Keratinocyte (primary cell): ENCODE measurements around the gene ARL4C. TPM values are rescaled to one million over a fixed set of nuclear protein-coding genes. Genes with fewer than 3 reads are reported as not detected.

ENCODE experiments used
- DNase-seq: peaks from one replicate; pipeline ENCODE4 v3.0.0-alpha.2; 2011; ENCODE audit warnings: low read depth, missing footprints, low spot score
- FAIRE-seq: peaks from 2 replicates; lab custom pipeline; 2011; peaks lifted over from hg19 to GRCh38; lab: Jason Lieb, UNC
- H2AFZ ChIP-seq: 2 replicates; pipeline ENCODE4 v1.6.0; 2012; ENCODE audit warnings: low read length, control low read depth, inconsistent platforms; ENCODE audit not compliant: control insufficient read depth
- H3K27ac ChIP-seq: 2 replicates; pipeline ENCODE4 v1.5.1; 2011; ENCODE audit warnings: low read length; ENCODE audit not compliant: control insufficient read depth, insufficient read depth
- H3K27me3 ChIP-seq: 3 replicates; pipeline ENCODE4 v1.6.0; 2011; ENCODE audit warnings: low read length; ENCODE audit not compliant: control insufficient read depth, insufficient read depth; ENCODE audit errors: extremely low read depth
- H3K36me3 ChIP-seq, 2 experiments: 2 replicates in 1 of 2; 3 replicates in 1 of 2; pipeline ENCODE4 v1.5.1; 2011; ENCODE audit warnings: low read length in 2 of 2, mild to moderate bottlenecking in 1 of 2; ENCODE audit not compliant: control insufficient read depth in 2 of 2, insufficient read depth in 2 of 2; ENCODE audit errors: extremely low read depth in 1 of 2
- H3K4me1 ChIP-seq: 3 replicates; pipeline ENCODE4 v1.5.1; 2011; ENCODE audit warnings: low read length; ENCODE audit not compliant: control insufficient read depth, insufficient read depth; ENCODE audit errors: extremely low read depth
- H3K4me2 ChIP-seq: 3 replicates; pipeline ENCODE4 v1.6.0; 2011; ENCODE audit warnings: low read depth, low read length; ENCODE audit not compliant: control insufficient read depth, insufficient read depth; ENCODE audit errors: extremely low read depth
- H3K4me3 ChIP-seq, 3 experiments: fragments of 200-600 bp in 1 of 3; sonication (generic) in 1 of 3; 2 replicates in 2 of 3; 3 replicates in 1 of 3; pipeline ENCODE4 v1.5.1; 2011 to 2016; ENCODE audit warnings: low read length in 3 of 3, mild to moderate bottlenecking in 3 of 3, control low read depth in 2 of 3, inconsistent platforms in 1 of 3, low read depth in 1 of 3, mixed read lengths in 1 of 3, mixed run types in 1 of 3, moderate library complexity in 1 of 3; ENCODE audit not compliant: control insufficient read depth in 2 of 3, insufficient read depth in 2 of 3; ENCODE audit errors: extremely low read depth in 1 of 3
- H3K79me2 ChIP-seq: 2 replicates; pipeline ENCODE4 v1.6.0; 2012; ENCODE audit warnings: low read length; ENCODE audit not compliant: control insufficient read depth, insufficient read depth
- H3K9ac ChIP-seq: 3 replicates; pipeline ENCODE4 v1.6.0; 2011; ENCODE audit warnings: low read length; ENCODE audit not compliant: control insufficient read depth, insufficient read depth; ENCODE audit errors: extremely low read depth
- H3K9me1 ChIP-seq: 3 replicates; pipeline ENCODE4 v1.6.0; 2011; ENCODE audit warnings: low read length; ENCODE audit not compliant: control insufficient read depth, insufficient read depth; ENCODE audit errors: extremely low read depth
- H3K9me3 ChIP-seq: 2 replicates; pipeline ENCODE4 v1.5.1; 2012; ENCODE audit warnings: low read depth, low read length; ENCODE audit not compliant: control insufficient read depth
- H4K20me1 ChIP-seq: 3 replicates; pipeline ENCODE4 v1.6.0; 2011; ENCODE audit warnings: low read length; ENCODE audit not compliant: control insufficient read depth, insufficient read depth; ENCODE audit errors: extremely low read depth
- CTCF ChIP-seq, 3 experiments: IDR thresholded peaks in 1 of 3; conservative IDR thresholded peaks in 1 of 3; optimal IDR thresholded peaks in 1 of 3; 2 replicates in 2 of 3; 3 replicates in 1 of 3; pipeline versions ENCODE3 to v1.5.1; 2011; ENCODE audit warnings: low read length in 3 of 3, mild to moderate bottlenecking in 3 of 3, moderate library complexity in 2 of 3, control low read depth in 1 of 3, inconsistent platforms in 1 of 3; ENCODE audit not compliant: insufficient read depth in 2 of 3; ENCODE audit errors: extremely low read depth in 1 of 3
- EZH2 ChIP-seq: IDR thresholded peaks from one replicate; pipeline ENCODE4 v1.6.1; 2012; ENCODE audit warnings: inconsistent platforms, mild to moderate bottlenecking, low read length, moderate library complexity
- dilution Hi-C: fragments of 300-500 bp; cut with MboI; formaldehyde crosslinking; loops from one replicate; pipeline ENCODE4 v1.7.0; 2020; ENCODE audit warnings: low sequenced_read_pairs; ENCODE audit not compliant: extremely low pct_ligation_motif_present
- polyA plus RNA-seq, 5 experiments: library from polyadenylated mRNA; depleted of rRNA in 3 of 5; stranded (reverse) in 3 of 5; stranded (forward) in 1 of 5; unstranded in 1 of 5; fragments of >200 nt; gene quantifications; 1 replicate in 1 of 5; 2 replicates in 3 of 5; 3 replicates in 1 of 5; pipeline versions ENCODE4 v1.2.1 to v1.2.3, GENCODE V29; 2011 to 2012; ENCODE audit warnings: missing spikeins in 2 of 5, low read depth in 1 of 5, low replicate concordance in 1 of 5

ARL4C gene
- polyA plus RNA-seq, 1 donor (not counting 4 experiments of a cell fraction or from before 2014, with no cell fraction given): 79.5 TPM

- Histone ChIP-seq H3K9me3 (no peaks in the 10 kb centered on the region), H3K4me1 (peaks cover 28% of the 10 kb centered on the region), H3K27me3 (no peaks in the 10 kb centered on the region), H3K36me3 (no peaks in the 10 kb centered on the region), H3K79me2 (no peaks in the 10 kb centered on the region), H3K27ac (peak overlapping the region; percentile 80), H2AFZ (no peak overlapping the region), H3K9ac (no peak overlapping the region), H3K9me1 (no peaks in the 10 kb centered on the region), H4K20me1 (no peaks in the 10 kb centered on the region), H3K4me2 (peak overlapping the region; percentile 44), H3K4me3 (no peak overlapping the region)
- DNase-seq: no peak
- no peak for TF ChIP-seq CTCF (optimal IDR thresholded peaks at IDR 0.05 in 1 of 3, IDR thresholded peaks at IDR 0.05 in 1 of 3, conservative IDR thresholded peaks at IDR 0.05 in 1 of 3; ENCODE audit: extremely low read depth in 1 of 3, insufficient read depth in 2 of 3, low read length in 3 of 3)
- no peak for TF ChIP-seq EZH2
- dilution Hi-C loops: no loop called here
- FAIRE-seq: peak; percentile 65
Observed at GRCh38 chr2:234453216-234453615, 43.7 kb downstream of the ARL4C start.

GRCh38 chr2:234451852-234452625, 44.8 kb downstream of the ARL4C start:
- H3K4me3 ChIP-seq: peak overlapping the region in 1 of 3 experiments; percentile 35
- H3K36me3 ChIP-seq: no peaks in the 10 kb centered on the region
- no peaks in the 10 kb centered on the region for H3K27me3 ChIP-seq
- no peaks in the 10 kb centered on the region for H3K9me3 ChIP-seq
- H3K4me2 ChIP-seq: peak overlapping the region; percentile 63
- peak overlapping the region; percentile 80 for H3K27ac ChIP-seq
- peaks cover 39% of the 10 kb centered on the region for H3K4me1 ChIP-seq
- H3K9ac ChIP-seq: peak overlapping the region; percentile 28
- FAIRE-seq: peak; percentile 84
- no peaks in the 10 kb centered on the region for H3K9me1 ChIP-seq
- TF ChIP-seq EZH2: no peak
- H4K20me1 ChIP-seq: no peaks in the 10 kb centered on the region
- dilution Hi-C loops: no loop called here
- DNase-seq: no peak
- no peaks in the 10 kb centered on the region for H3K79me2 ChIP-seq
- peak overlapping the region; percentile 64 for H2AFZ ChIP-seq
